IMR-90 (cell line): ENCODE measurements around the gene EME2. TPM values are rescaled to one million over a fixed set of nuclear protein-coding genes. Genes with fewer than 3 reads are reported as not detected.

Experiments
- ATAC-seq: fragments of 200-7000 bp; cut with Tn5 transposase; 2 replicates; pipeline ENCODE4 v1.9.1; 2020; ENCODE audit warnings: low read depth, mild to moderate bottlenecking, moderate library complexity
- BruUV-seq: library from RNA; stranded (reverse); fragments of 400-500 nt; replicated peaks from 2 replicates; lab custom pipeline; 2021; lab: Mats Ljungman, UMichigan
- CTCF ChIA-PET: fragments of 300-600 bp; formaldehyde crosslinking; extraction: SDS; loops from one replicate; lab custom pipeline; 2021; ENCODE audit warnings: antibody characterized with exemption; lab: Yijun Ruan, JAX
- POLR2A ChIA-PET: fragments of 300-600 bp; sonication (Branson Sonifier 250); formaldehyde crosslinking; loops from one replicate; lab custom pipeline; 2022; ENCODE audit warnings: antibody characterized with exemption; ENCODE audit not compliant: unreplicated experiment; lab: Charles Lee
- DNase-seq: peaks from one replicate; pipeline ENCODE4 v3.0.0; 2013
- H2AFZ ChIP-seq: replicated peaks from 2 replicates; pipeline ENCODE3; 2013; ENCODE audit warnings: low read length, mild to moderate bottlenecking; ENCODE audit not compliant: poor library complexity
- H2AK5ac ChIP-seq: 2 replicates; pipeline ENCODE4 v1.6.1; 2013; ENCODE audit warnings: low read depth, low read length, inconsistent platforms
- H2AK9ac ChIP-seq: replicated peaks from 2 replicates; pipeline ENCODE3; 2013; ENCODE audit warnings: mild to moderate bottlenecking, low read depth, low read length, moderate library complexity; ENCODE audit not compliant: poor library complexity
- H2BK120ac ChIP-seq: 2 replicates; pipeline ENCODE4 v1.6.1; 2013; ENCODE audit warnings: low read depth, low read length, inconsistent platforms
- H2BK15ac ChIP-seq: 3 replicates; pipeline ENCODE4 v1.6.1; 2013; ENCODE audit warnings: low read depth, low read length, inconsistent platforms
- H2BK20ac ChIP-seq: 2 replicates; pipeline ENCODE4 v1.6.1; 2013; ENCODE audit warnings: low read depth, mild to moderate bottlenecking, inconsistent platforms, low read length, moderate library complexity
- H2BK5ac ChIP-seq: 2 replicates; pipeline ENCODE4 v1.6.1; 2013; ENCODE audit warnings: mild to moderate bottlenecking, low read depth, low read length, inconsistent platforms; ENCODE audit not compliant: poor library complexity, severe bottlenecking
- H3K14ac ChIP-seq: replicated peaks from 2 replicates; pipeline ENCODE4 v1.6.1; 2013; ENCODE audit warnings: low read depth, low read length, inconsistent platforms
- H3K18ac ChIP-seq: 2 replicates; pipeline ENCODE4 v1.6.1; 2013; ENCODE audit warnings: low read depth, low read length, control low read depth
- H3K23ac ChIP-seq: 2 replicates; pipeline ENCODE4 v1.6.1; 2013; ENCODE audit warnings: low read depth, low read length, inconsistent platforms
- H3K27ac ChIP-seq: 2 replicates; pipeline ENCODE4 v1.5.1; 2013; ENCODE audit warnings: mild to moderate bottlenecking, control low read depth, low read length; ENCODE audit not compliant: insufficient read depth
- H3K27me3 ChIP-seq: 2 replicates; pipeline ENCODE4 v1.6.1; 2013; ENCODE audit warnings: low read length; ENCODE audit not compliant: control insufficient read depth, insufficient read depth
- H3K36me3 ChIP-seq: 2 replicates; pipeline ENCODE4 v1.6.1; 2013; ENCODE audit warnings: low read length, mixed read lengths; ENCODE audit not compliant: control insufficient read depth, insufficient read depth
- H3K4ac ChIP-seq: 2 replicates; pipeline ENCODE4 v1.6.1; 2013; ENCODE audit warnings: low read depth, low read length, inconsistent platforms
- H3K4me1 ChIP-seq: 2 replicates; pipeline ENCODE4 v1.6.1; 2013; ENCODE audit warnings: low read length, mixed read lengths; ENCODE audit not compliant: control insufficient read depth, insufficient read depth
- H3K4me2 ChIP-seq: 2 replicates; pipeline ENCODE4 v1.6.1; 2013; ENCODE audit warnings: low read depth, mild to moderate bottlenecking, control low read depth, low read length, moderate library complexity
- H3K4me3 ChIP-seq: 2 replicates; pipeline ENCODE4 v1.5.1; 2013; ENCODE audit warnings: low read depth, mild to moderate bottlenecking, control low read depth, low read length, moderate library complexity; ENCODE audit not compliant: insufficient read depth
- H3K56ac ChIP-seq: 2 replicates; pipeline ENCODE4 v1.6.1; 2013; ENCODE audit warnings: low read length, inconsistent platforms; ENCODE audit not compliant: insufficient read depth; ENCODE audit errors: extremely low read depth
- H3K79me1 ChIP-seq, 2 experiments: 2 replicates each; pipeline ENCODE4 v1.6.1; 2013; ENCODE audit warnings: low read length in 2 of 2, inconsistent platforms in 1 of 2, low read depth in 1 of 2
- H3K9ac ChIP-seq: 2 replicates; pipeline ENCODE4 v1.6.1; 2013; ENCODE audit warnings: low read depth, low read length, control low read depth
- H3K9me1 ChIP-seq: 2 replicates; pipeline ENCODE4 v1.6.1; 2013; ENCODE audit warnings: low read length, inconsistent platforms; ENCODE audit not compliant: insufficient read depth
- H3K9me3 ChIP-seq: 2 replicates; pipeline ENCODE4 v1.6.1; 2013; ENCODE audit warnings: low read length; ENCODE audit not compliant: control insufficient read depth, insufficient read depth
- H4K20me1 ChIP-seq: 2 replicates; pipeline ENCODE4 v1.6.1; 2013; ENCODE audit warnings: low read length, inconsistent platforms; ENCODE audit not compliant: insufficient read depth
- H4K5ac ChIP-seq: 2 replicates; pipeline ENCODE4 v1.6.1; 2013; ENCODE audit warnings: mild to moderate bottlenecking, low read depth, low read length, control low read depth
- H4K8ac ChIP-seq, 2 experiments: 2 replicates each; pipeline ENCODE4 v1.6.1; 2013; ENCODE audit warnings: low read depth in 2 of 2, low read length in 2 of 2, control low read depth in 1 of 2, inconsistent platforms in 1 of 2
- H4K91ac ChIP-seq: 2 replicates; pipeline ENCODE4 v1.6.1; 2013; ENCODE audit warnings: low read depth, low read length, inconsistent platforms; ENCODE audit not compliant: insufficient read depth
- CTCF ChIP-seq: conservative IDR thresholded peaks from 2 replicates; pipeline ENCODE4 v1.5.1; 2012; ENCODE audit warnings: mild to moderate bottlenecking, low read depth, low read length, improper control_type of control experiment
- FOS ChIP-seq: fragments of 150-350 bp; IDR thresholded peaks from 2 replicates; pipeline ENCODE4 v1.6.1; 2016; ENCODE audit warnings: low read depth, low read length
- MAFK ChIP-seq: IDR thresholded peaks from 2 replicates; pipeline ENCODE4 v1.6.1; 2012; ENCODE audit warnings: low read depth, low read length, improper control_type of control experiment
- RAD21 ChIP-seq: IDR thresholded peaks from 2 replicates; pipeline ENCODE4 v1.6.1; 2012; ENCODE audit warnings: low read length, improper control_type of control experiment
- RCOR1 ChIP-seq: IDR thresholded peaks from 2 replicates; pipeline ENCODE4 v1.6.1; 2012; ENCODE audit warnings: mild to moderate bottlenecking, low read length, improper control_type of control experiment; ENCODE audit not compliant: insufficient replicate concordance
- WGBS, 2 experiments: methylation state at CpG; one replicate each; pipeline versions ENCODE4 v1.1.5 to v1.1.7; 2013; ENCODE audit warnings: missing lambda C conversion rate in 2 of 2; ENCODE audit not compliant: insufficient read length in 1 of 2; ENCODE audit errors: extremely low coverage in 2 of 2; 5-methylcytosine and 5-hydroxymethylcytosine counted together
- dilution Hi-C: fragments of 300-500 bp; cut with HindIII; formaldehyde crosslinking; loops from one replicate; pipeline ENCODE4 v1.14.3; 2018; ENCODE audit warnings: low sequenced_read_pairs; ENCODE audit not compliant: unreplicated experiment
- in situ Hi-C: fragments of 300-500 bp; cut with MboI; formaldehyde crosslinking; loops from 3 replicates; pipeline ENCODE4 v1.14.3; 2019; ENCODE audit warnings: low sequenced_read_pairs, inconsistent platforms, mixed read lengths
- intact Hi-C: fragments of 100-400 bp; cut with micrococcal nuclease; formaldehyde crosslinking; loops from 2 replicates; pipeline ENCODE4 v1.10.0; 2022
- polyA plus RNA-seq, 3 experiments: library from polyadenylated mRNA; depleted of rRNA; stranded (reverse); fragments of >200 nt; gene quantifications; 2 replicates each; pipeline ENCODE4 v1.2.3, GENCODE V29; 2012; ENCODE audit warnings: low replicate concordance in 1 of 3
- total RNA-seq: library from RNA; depleted of rRNA; stranded (reverse); fragments of >200 nt; gene quantifications from 2 replicates; pipeline ENCODE4 v1.2.3, GENCODE V29; 2012

EME2 gene
- total and polyA plus RNA-seq, 2 of the 4 experiments (the other 2 are of a cell fraction) = 1.3 to 9.6 TPM

DNA sequence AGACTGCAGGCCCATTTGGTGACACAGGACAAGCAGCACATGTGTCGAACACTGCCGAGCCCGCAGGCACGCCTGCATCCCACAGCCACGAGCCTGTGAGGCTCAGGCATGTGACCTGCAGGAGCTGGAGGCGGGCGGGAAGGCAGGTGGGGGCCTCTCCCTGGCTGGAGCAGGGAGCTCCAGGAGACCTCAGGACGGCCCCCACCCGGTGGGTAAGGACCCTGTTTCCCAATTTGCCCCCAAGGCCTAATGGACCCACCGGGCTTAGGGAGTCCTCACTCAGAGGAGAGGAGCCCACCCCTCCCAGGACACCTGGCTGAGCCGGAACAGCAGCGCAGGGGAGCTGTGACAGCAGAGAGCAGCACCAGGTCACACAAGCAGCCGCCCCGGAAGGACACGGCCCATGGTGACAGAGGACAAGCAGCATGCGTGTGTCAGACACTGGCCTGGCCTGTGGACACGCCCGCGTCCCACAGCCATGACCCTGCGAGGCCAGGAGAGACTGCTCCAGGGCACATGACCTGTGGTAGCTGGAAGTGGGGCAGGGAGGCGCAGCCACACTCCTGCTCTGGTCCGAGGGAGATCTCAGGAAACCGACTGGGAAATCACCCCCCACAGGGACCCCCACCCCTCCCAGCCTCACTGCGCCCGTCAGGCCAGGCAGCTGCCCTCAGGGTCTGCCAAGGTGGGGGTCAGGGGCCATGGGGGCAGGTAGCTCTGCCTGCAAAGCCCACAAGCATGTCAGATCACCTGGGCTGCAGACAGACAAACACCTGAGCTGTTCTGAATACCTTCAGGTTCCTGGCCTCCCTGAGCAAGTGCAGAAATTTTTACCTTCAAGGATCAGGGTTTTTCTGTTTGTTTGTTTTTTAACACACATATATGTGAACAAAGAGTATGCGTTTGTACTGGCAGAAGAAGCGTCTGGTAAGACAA is 7.4 kb downstream of the EME2 start:
- H2BK120ac ChIP-seq = no peak overlapping the region
- H3K9me3 ChIP-seq = no peaks in the 10 kb centered on the region
- H3K4me3 ChIP-seq = no peak overlapping the region
- no peak overlapping the region for H3K23ac ChIP-seq
- CTCF ChIA-PET = no interaction called here
- H3K27ac ChIP-seq = no peak overlapping the region
- H2BK15ac ChIP-seq = no peak overlapping the region
- dilution Hi-C loops = no loop called here
- peaks cover 22% of the 10 kb centered on the region for H4K20me1 ChIP-seq
- no TSS peak for BruUV-seq
- DNase-seq = no peak
- H3K14ac ChIP-seq = no peak overlapping the region
- H2BK20ac ChIP-seq = no peak overlapping the region
- H3K56ac ChIP-seq = no peak overlapping the region
- no peak overlapping the region for H4K8ac ChIP-seq
- intact Hi-C loops = loop anchor here (5.0 kb wide), 1 partner anchor 47 kb away; the partner anchor contains the start of genes FAHD1 and HAGH
- no peak overlapping the region for H4K5ac ChIP-seq
- H2AK9ac ChIP-seq = peak overlapping the region; percentile 42
- H3K27me3 ChIP-seq = no peaks in the 10 kb centered on the region
- no peak overlapping the region for H4K91ac ChIP-seq
- H3K4me1 ChIP-seq = peaks cover 3% of the 10 kb centered on the region; the same call in 1 of the 2 replicates
- H3K79me1 ChIP-seq = peaks cover 12 to 56% of the 10 kb centered on the region in 2 experiments
- H3K4me2 ChIP-seq = no peak overlapping the region
- no peak overlapping the region for H3K4ac ChIP-seq
- H3K9me1 ChIP-seq = peaks cover 7% of the 10 kb centered on the region; the same call in 1 of the 2 replicates
- ATAC-seq = no peak
- TF ChIP-seq RAD21 = no peak
- no peak for TF ChIP-seq FOS
- TF ChIP-seq MAFK = no peak
- TF ChIP-seq CTCF = no peak
- TF ChIP-seq RCOR1 = no peak
- H3K18ac ChIP-seq = no peak overlapping the region
- no peak overlapping the region for H2BK5ac ChIP-seq
- H2AK5ac ChIP-seq = no peak overlapping the region
- in situ Hi-C loops = no loop called here
- 90% methylated on average over 9 of the region's 27 CpGs; no CpG with 5 or more reads in 1 of the 2 experiments for WGBS, 2 experiments
- H2AFZ ChIP-seq = no peak overlapping the region
- no peak overlapping the region for H3K9ac ChIP-seq
- peaks cover 32% of the 10 kb centered on the region for H3K36me3 ChIP-seq
- POLR2A ChIA-PET = no interaction called here
